Suprapubic skin (tissue), 4 donors: Measurements from ENCODE around the gene IFT25.

ENCODE experiments used
- EP300 ChIP-seq: sonication (generic); formaldehyde crosslinking; IDR thresholded peaks from one replicate; pipeline ENCODE4 v1.6.1; 2017; ENCODE audit warnings: antibody characterized with exemption
- POLR2A ChIP-seq, 2 donors: fragments of 450-650 bp; IDR thresholded peaks; one replicate each; pipeline ENCODE4 v1.6.1; 2017; ENCODE audit warnings: antibody characterized with exemption in 2 of 2, mild to moderate bottlenecking in 2 of 2, moderate library complexity in 2 of 2
- POLR2AphosphoS5 ChIP-seq, 3 donors: sonication (generic); formaldehyde crosslinking; IDR thresholded peaks; one replicate each; pipeline ENCODE4 v1.6.1; 2017; ENCODE audit warnings: antibody characterized with exemption in 3 of 3
- TF ChIP-seq, protein P1 (sequence below), 2 donors: fragments of 200-600 bp in 1 of 2; fragments of 450-650 bp in 1 of 2; sonication (generic) in 1 of 2; IDR thresholded peaks; one replicate each; pipeline ENCODE4 v1.5.1; 2016 to 2019; ENCODE audit warnings: antibody characterized with exemption in 2 of 2, mild to moderate bottlenecking in 1 of 2, moderate library complexity in 1 of 2

DNA sequence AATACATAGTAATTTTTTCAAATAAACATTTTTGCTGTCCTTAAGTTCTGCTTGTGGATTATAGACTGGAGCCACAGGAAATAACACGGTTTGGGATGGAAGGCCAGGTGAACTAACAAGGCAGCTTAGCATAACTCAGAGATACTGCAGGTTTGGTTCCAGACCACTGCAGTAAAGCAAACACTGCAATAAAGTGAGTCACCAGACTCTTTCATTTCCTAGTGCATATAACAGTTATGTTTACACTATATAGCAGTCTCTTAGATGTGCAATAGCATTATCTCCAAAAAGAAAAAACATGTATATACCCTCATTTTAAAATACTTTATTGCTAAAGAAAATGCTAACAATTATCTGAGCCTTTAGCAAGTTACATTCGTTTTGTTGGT lies 22.6 kb upstream of the IFT25 start:
- TF ChIP-seq POLR2A (IDR thresholded peaks at IDR 0.05) (no peak), EP300 (no peak), POLR2AphosphoS5 (IDR thresholded peaks at IDR 0.05) (no peak)
- TF ChIP-seq, protein P1, sequence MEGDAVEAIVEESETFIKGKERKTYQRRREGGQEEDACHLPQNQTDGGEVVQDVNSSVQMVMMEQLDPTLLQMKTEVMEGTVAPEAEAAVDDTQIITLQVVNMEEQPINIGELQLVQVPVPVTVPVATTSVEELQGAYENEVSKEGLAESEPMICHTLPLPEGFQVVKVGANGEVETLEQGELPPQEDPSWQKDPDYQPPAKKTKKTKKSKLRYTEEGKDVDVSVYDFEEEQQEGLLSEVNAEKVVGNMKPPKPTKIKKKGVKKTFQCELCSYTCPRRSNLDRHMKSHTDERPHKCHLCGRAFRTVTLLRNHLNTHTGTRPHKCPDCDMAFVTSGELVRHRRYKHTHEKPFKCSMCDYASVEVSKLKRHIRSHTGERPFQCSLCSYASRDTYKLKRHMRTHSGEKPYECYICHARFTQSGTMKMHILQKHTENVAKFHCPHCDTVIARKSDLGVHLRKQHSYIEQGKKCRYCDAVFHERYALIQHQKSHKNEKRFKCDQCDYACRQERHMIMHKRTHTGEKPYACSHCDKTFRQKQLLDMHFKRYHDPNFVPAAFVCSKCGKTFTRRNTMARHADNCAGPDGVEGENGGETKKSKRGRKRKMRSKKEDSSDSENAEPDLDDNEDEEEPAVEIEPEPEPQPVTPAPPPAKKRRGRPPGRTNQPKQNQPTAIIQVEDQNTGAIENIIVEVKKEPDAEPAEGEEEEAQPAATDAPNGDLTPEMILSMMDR (IDR thresholded peaks at IDR 0.05): no peak
